ENCODE data around the gene KRTAP6-3.

KRTAP6-3 gene

GRCh38 chr21:30629200-30629599, 37.0 kb downstream of the KRTAP6-3 start:
- no peak for TF ChIP-seq CTCF (IDR thresholded peaks at IDR 0.05; ENCODE audit: borderline replicate concordance, control extremely low read depth, extremely low read depth, insufficient read depth, missing control alignments)
- in situ Hi-C loops (cut with MboI; ENCODE audit: low sequenced_read_pairs, unreplicated experiment): no loop called here
- no peak for DNase-seq (ENCODE audit: low spot score)

- no peak for TF ChIP-seq CTCF (IDR thresholded peaks at IDR 0.05; ENCODE audit: borderline replicate concordance, control extremely low read depth, extremely low read depth, insufficient read depth, missing control alignments)
- in situ Hi-C loops (cut with MboI; ENCODE audit: low sequenced_read_pairs, unreplicated experiment): no loop called here
- no peak for DNase-seq (ENCODE audit: low spot score)
Measured at GRCh38 chr21:30634906-30635305, 42.7 kb downstream of the KRTAP6-3 start, which contains the start of gene KRTAP20-2. Gene KRTAP20-2, plus strand, starts transcription at chr21:30635206. Its CDS starts 58 bp downstream, at chr21:30635264.

- DNase-seq (ENCODE audit: low spot score): no peak
- in situ Hi-C loops (cut with MboI; ENCODE audit: low sequenced_read_pairs, unreplicated experiment): no loop called here
- TF ChIP-seq CTCF (IDR thresholded peaks at IDR 0.05; ENCODE audit: borderline replicate concordance, control extremely low read depth, extremely low read depth, insufficient read depth, missing control alignments): no peak
Measured at GRCh38 chr21:30638686-30639085, 46.4 kb downstream of the KRTAP6-3 start.

- DNase-seq (ENCODE audit: low spot score): no peak
Measured at GRCh38 chr21:30642564-30642963, 50.3 kb downstream of the KRTAP6-3 start, which contains the start of gene KRTAP20-3. Gene KRTAP20-3, plus strand, starts transcription at chr21:30642864.

More at GRCh38 chr21:30642564-30642963, 50.3 kb downstream of the KRTAP6-3 start, which contains the start of gene KRTAP20-3:
- in situ Hi-C loops (cut with MboI; ENCODE audit: low sequenced_read_pairs, unreplicated experiment): no loop called here
- no peak for TF ChIP-seq CTCF (IDR thresholded peaks at IDR 0.05; ENCODE audit: borderline replicate concordance, control extremely low read depth, extremely low read depth, insufficient read depth, missing control alignments)

All from GM13976 (cell line).